HG02798 (cell line): Measurements from ENCODE around the gene ANKRD13B.

Source experiments
- ATAC-seq: cut with Tn5 transposase; IDR thresholded peaks from one replicate; pipeline ENCODE4 v1.9.1; 2021; ENCODE audit warnings: mild to moderate bottlenecking; ENCODE audit not compliant: unreplicated experiment, poor library complexity

The ANKRD13B gene

GRCh38 chr17:29591737-29592608, 959 bp upstream of the ANKRD13B start:
- ATAC-seq, result peak; percentile 30

GRCh38 chr17:29593591-29594518, 923 bp downstream of the ANKRD13B start:
- ATAC-seq, result no peak

- no peak for ATAC-seq
Observed at GRCh38 chr17:29594519-29595090, 1.7 kb downstream of the ANKRD13B start.

GRCh38 chr17:29595107-29595942, 2.4 kb downstream of the ANKRD13B start:
- no peak for ATAC-seq

GRCh38 chr17:29595943-29596774, 3.2 kb downstream of the ANKRD13B start:
- no peak for ATAC-seq

GRCh38 chr17:29596811-29597210, 3.9 kb downstream of the ANKRD13B start:
- no peak for ATAC-seq

GRCh38 chr17:29597361-29598172, 4.6 kb downstream of the ANKRD13B start:
- no peak for ATAC-seq

GRCh38 chr17:29603109-29603674, 10.3 kb downstream of the ANKRD13B start:
- ATAC-seq, result no peak

GRCh38 chr17:29607557-29608195, 14.7 kb downstream of the ANKRD13B start:
- no peak for ATAC-seq

GRCh38 chr17:29608986-29609385, 16.1 kb downstream of the ANKRD13B start:
- ATAC-seq, result no peak

GRCh38 chr17:29610395-29610794, 17.5 kb downstream of the ANKRD13B start:
- no peak for ATAC-seq

GRCh38 chr17:29611351-29612093, 18.6 kb downstream of the ANKRD13B start:
- ATAC-seq, result no peak

GRCh38 chr17:29612094-29612403, 19.1 kb downstream of the ANKRD13B start:
- ATAC-seq, result no peak

- no peak for ATAC-seq
Observed at GRCh38 chr17:29612404-29613280, 19.7 kb downstream of the ANKRD13B start.

- peak; percentile 30 for ATAC-seq
Observed at GRCh38 chr17:29613352-29613837, 20.5 kb downstream of the ANKRD13B start.

- ATAC-seq, result no peak
Observed at GRCh38 chr17:29613856-29614255, 20.9 kb downstream of the ANKRD13B start.
